ENCODE results near the gene MSI2. TPM values are rescaled to one million over a fixed set of nuclear protein-coding genes. Genes with fewer than 3 reads are reported as not detected.

The MSI2 gene
- total and polyA plus RNA-seq, 9 of the 15 experiments (the other 6 are each of a cell fraction or from before 2014, with no cell fraction given) = 4.6 to 61.8 (median 42.4) TPM

GRCh38 chr17:57488856-57489255 lies 232.5 kb downstream of the MSI2 start (continued):
- no peak for TF ChIP-seq CHD4 (IDR thresholded peaks at IDR 0.05; ENCODE audit: insufficient read depth, insufficient replicate concordance, low read depth, low read length, poor library complexity, severe bottlenecking)
- TF ChIP-seq ZNF639 (CRISPR knock-in tag; conservative IDR thresholded peaks at IDR 0.05 in 1 of 2, IDR thresholded peaks at IDR 0.05 in 1 of 2) = no peak
- TF ChIP-seq NUFIP1 (IDR thresholded peaks at IDR 0.05; ENCODE audit: partially characterized antibody) = no peak
- no peak for TF ChIP-seq ZNF253 (CRISPR knock-in tag; conservative IDR thresholded peaks at IDR 0.05)
- TF ChIP-seq SAP30 (IDR thresholded peaks at IDR 0.05; ENCODE audit: borderline replicate concordance, insufficient read depth, low read depth, low read length, poor library complexity, severe bottlenecking) = no peak
- TF ChIP-seq ZBTB2 (IDR thresholded peaks at IDR 0.05) = no peak

GRCh38 chr17:57489321-57489720 lies 233.0 kb downstream of the MSI2 start:
- DNase-seq (ENCODE audit: extremely low read depth in 1 of 4, low spot score in 3 of 4) (no peak), FAIRE-seq (no peak), ATAC-seq (no peak)
- H2AFZ ChIP-seq (ENCODE audit: low read depth, low read length) = no peak overlapping the region
- no TSS peak for BruUV-seq (replicated peaks)
- H4K20me1 ChIP-seq (replicated peaks; ENCODE audit: control insufficient read depth, insufficient read depth, low read length) = peaks cover 17% of the 10 kb centered on the region; the same call in 1 of the 2 replicates
- CTCF ChIA-PET (ENCODE audit: low intra/inter-chr PET ratio) = no interaction called here
- in situ Hi-C loops (cut with MboI) (no loop called here), intact Hi-C loops (cut with micrococcal nuclease) (no loop called here)
- H3K36me3 ChIP-seq (ENCODE audit: control insufficient read depth, insufficient read depth, low read length) = no peaks in the 10 kb centered on the region; the same call in 2 of the 3 replicates
- no peaks in the 10 kb centered on the region for H3K79me2 ChIP-seq (ENCODE audit: control insufficient read depth, insufficient read depth, low read length)
- no peak overlapping the region for H3K4me2 ChIP-seq (ENCODE audit: insufficient read depth, low read length)
- no peaks in the 10 kb centered on the region for H3K27me3 ChIP-seq (ENCODE audit: control insufficient read depth in 2 of 2, insufficient read depth in 2 of 2, low read length in 2 of 2)
- no peaks in the 10 kb centered on the region for H3K9me1 ChIP-seq (ENCODE audit: control insufficient read depth, insufficient read depth, low read length)
- POLR2A ChIA-PET = interaction anchor here (0.7 to 1.3 kb wide), 3 partner anchors 9 to 297 kb away, joined by 3 to 6 read pairs (median 4); no protein-coding TSS in a partner anchor
- H3K27ac ChIP-seq (ENCODE audit: extremely low read depth, low read depth, low read length) = no peak overlapping the region
- no peak overlapping the region for H3K9ac ChIP-seq (ENCODE audit: insufficient read depth in 1 of 2, low read depth in 2 of 2, low read length in 2 of 2)
- peaks cover 7% of the 10 kb centered on the region in 2 experiments for H3K4me1 ChIP-seq (replicated peaks in 1 of 2; ENCODE audit: control insufficient read depth in 2 of 2, insufficient read depth in 2 of 2, low read length in 2 of 2)
- H3K4me3 ChIP-seq = no peak overlapping the region
- 91% methylated on average over 4 of the region's 4 CpGs for WGBS (ENCODE audit: insufficient coverage, low coverage, missing lambda C conversion rate)
- H3K9me3 ChIP-seq (replicated peaks; ENCODE audit: control insufficient read depth, insufficient read depth, low read depth, low read length) = no peaks in the 10 kb centered on the region
- no peak for TF ChIP-seq KDM4B (IDR thresholded peaks at IDR 0.05; ENCODE audit: borderline replicate concordance in 2 of 2, low read depth in 1 of 2)
- TF ChIP-seq MLLT1 (IDR thresholded peaks at IDR 0.05) = no peak
- no peak for TF ChIP-seq TFE3 (CRISPR knock-in tag; IDR thresholded peaks at IDR 0.05)
- no peak for TF ChIP-seq NUFIP1 (IDR thresholded peaks at IDR 0.05; ENCODE audit: partially characterized antibody)
- no peak for TF ChIP-seq ZKSCAN1 (IDR thresholded peaks at IDR 0.05; ENCODE audit: low read depth, low read length)
- TF ChIP-seq ARID3B (CRISPR knock-in tag; IDR thresholded peaks at IDR 0.05; ENCODE audit: borderline replicate concordance) = no peak
- TF ChIP-seq NFXL1 (CRISPR knock-in tag; IDR thresholded peaks at IDR 0.05) = no peak

Measured in K562 (cell line).